Loucy (cell line): ENCODE measurements around the gene HRH2.
"Not testable (repeated sequence)": the region's sequence is repeated elsewhere in the genome, so short reads cannot be mapped to it uniquely, and the experiment has no call there.

Experiments
- H2AFZ ChIP-seq: fragments of 200-600 bp; sonication (generic); 2 replicates; pipeline ENCODE4 v1.6.0; 2016; ENCODE audit warnings: antibody characterized with exemption, mild to moderate bottlenecking, low read length, moderate library complexity
- H3F3A ChIP-seq: fragments of 200-600 bp; 2 replicates; pipeline ENCODE4 v1.6.0; 2016; ENCODE audit warnings: antibody characterized with exemption, low read depth, mild to moderate bottlenecking
- H3K27me3 ChIP-seq: fragments of 200-600 bp; sonication (generic); 2 replicates; pipeline ENCODE4 v1.6.1; 2014; ENCODE audit warnings: low read length, mild to moderate bottlenecking; ENCODE audit not compliant: insufficient read depth, poor library complexity, severe bottlenecking
- H3K36me3 ChIP-seq: fragments of 200-600 bp; sonication (generic); 2 replicates; pipeline ENCODE4 v1.6.1; 2016; ENCODE audit warnings: low read length; ENCODE audit not compliant: insufficient read depth
- H3K4me1 ChIP-seq: fragments of 200-600 bp; sonication (generic); 2 replicates; pipeline ENCODE4 v1.5.1; 2014; ENCODE audit warnings: low read length, mild to moderate bottlenecking; ENCODE audit not compliant: insufficient read depth, poor library complexity, severe bottlenecking
- H3K4me2 ChIP-seq: fragments of 200-600 bp; sonication (generic); 2 replicates; pipeline ENCODE4 v1.6.0; 2014; ENCODE audit warnings: antibody characterized with exemption, low read length, low read depth, mild to moderate bottlenecking; ENCODE audit not compliant: poor library complexity, severe bottlenecking
- H3K4me3 ChIP-seq: fragments of 200-600 bp; sonication (generic); 2 replicates; pipeline ENCODE4 v1.5.1; 2014; ENCODE audit warnings: low read length, mild to moderate bottlenecking, mixed read lengths; ENCODE audit not compliant: poor library complexity, severe bottlenecking
- H3K79me2 ChIP-seq: fragments of 200-600 bp; sonication (generic); 2 replicates; pipeline ENCODE4 v1.6.1; 2014; ENCODE audit warnings: low read length; ENCODE audit not compliant: insufficient read depth
- H3K9ac ChIP-seq: fragments of 200-600 bp; sonication (generic); 2 replicates; pipeline ENCODE4 v1.6.0; 2014; ENCODE audit warnings: mild to moderate bottlenecking, low read depth, low read length, moderate library complexity; ENCODE audit not compliant: poor library complexity, severe bottlenecking
- H3K9me2 ChIP-seq: fragments of 200-600 bp; sonication (generic); replicated peaks from 2 replicates; pipeline ENCODE4 v1.6.1; 2016; ENCODE audit warnings: low read depth, low read length, mixed read lengths
- H3K9me3 ChIP-seq: fragments of 200-600 bp; sonication (generic); 2 replicates; pipeline ENCODE4 v1.6.1; 2014; ENCODE audit warnings: mild to moderate bottlenecking, antibody characterized with exemption, low read length, low read depth; ENCODE audit not compliant: insufficient read depth
- H4K20me1 ChIP-seq: fragments of 200-600 bp; sonication (generic); 2 replicates; pipeline ENCODE4 v1.6.0; 2014; ENCODE audit warnings: antibody characterized with exemption, low read length, mild to moderate bottlenecking; ENCODE audit not compliant: insufficient read depth, poor library complexity, severe bottlenecking
- EZH2phosphoT487 ChIP-seq: fragments of 200-600 bp; IDR thresholded peaks from 2 replicates; pipeline ENCODE4 v1.6.1; 2018; ENCODE audit warnings: antibody characterized with exemption, mild to moderate bottlenecking, moderate library complexity, borderline replicate concordance
- TF ChIP-seq, protein P1 (sequence below): fragments of 200-600 bp; sonication (generic); conservative IDR thresholded peaks from 2 replicates; pipeline ENCODE4 v1.5.1; 2014; ENCODE audit warnings: mild to moderate bottlenecking, antibody characterized with exemption, low read length

Gene HRH2

DNA sequence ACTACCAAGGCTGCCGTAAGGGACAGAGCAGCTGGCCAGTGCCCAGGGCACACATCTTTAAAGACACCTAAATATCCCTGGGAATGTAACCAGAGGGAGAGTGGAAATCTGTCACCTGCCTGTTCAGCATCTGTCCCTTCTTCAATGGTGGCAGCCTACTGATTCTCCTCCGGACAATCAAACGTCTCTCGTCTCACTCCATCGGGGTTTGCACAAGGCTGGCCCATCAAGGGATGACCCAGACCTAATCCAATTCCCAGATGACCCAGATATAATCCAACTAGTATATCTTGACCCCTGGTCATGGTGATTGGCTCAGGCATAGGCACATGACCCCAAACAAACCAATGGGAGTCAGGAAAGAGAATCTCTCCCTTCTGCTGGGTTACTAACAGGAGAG, 93.5 kb downstream of the HRH2 start:
- no peak overlapping the region for H3K4me3 ChIP-seq
- no peak overlapping the region for H3K4me2 ChIP-seq
- H3K36me3 ChIP-seq = no peaks in the 10 kb centered on the region
- no peaks in the 10 kb centered on the region for H3K9me3 ChIP-seq
- no peaks in the 10 kb centered on the region for H3K79me2 ChIP-seq
- TF ChIP-seq EZH2phosphoT487 = no peak
- TF ChIP-seq, protein P1, sequence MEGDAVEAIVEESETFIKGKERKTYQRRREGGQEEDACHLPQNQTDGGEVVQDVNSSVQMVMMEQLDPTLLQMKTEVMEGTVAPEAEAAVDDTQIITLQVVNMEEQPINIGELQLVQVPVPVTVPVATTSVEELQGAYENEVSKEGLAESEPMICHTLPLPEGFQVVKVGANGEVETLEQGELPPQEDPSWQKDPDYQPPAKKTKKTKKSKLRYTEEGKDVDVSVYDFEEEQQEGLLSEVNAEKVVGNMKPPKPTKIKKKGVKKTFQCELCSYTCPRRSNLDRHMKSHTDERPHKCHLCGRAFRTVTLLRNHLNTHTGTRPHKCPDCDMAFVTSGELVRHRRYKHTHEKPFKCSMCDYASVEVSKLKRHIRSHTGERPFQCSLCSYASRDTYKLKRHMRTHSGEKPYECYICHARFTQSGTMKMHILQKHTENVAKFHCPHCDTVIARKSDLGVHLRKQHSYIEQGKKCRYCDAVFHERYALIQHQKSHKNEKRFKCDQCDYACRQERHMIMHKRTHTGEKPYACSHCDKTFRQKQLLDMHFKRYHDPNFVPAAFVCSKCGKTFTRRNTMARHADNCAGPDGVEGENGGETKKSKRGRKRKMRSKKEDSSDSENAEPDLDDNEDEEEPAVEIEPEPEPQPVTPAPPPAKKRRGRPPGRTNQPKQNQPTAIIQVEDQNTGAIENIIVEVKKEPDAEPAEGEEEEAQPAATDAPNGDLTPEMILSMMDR = no peak
- no peak overlapping the region for H2AFZ ChIP-seq
- H4K20me1 ChIP-seq = no peaks in the 10 kb centered on the region
- H3F3A ChIP-seq = no peaks in the 10 kb centered on the region
- H3K9me2 ChIP-seq = no peaks in the 10 kb centered on the region
- H3K27me3 ChIP-seq = no peaks in the 10 kb centered on the region
- H3K4me1 ChIP-seq = no peaks in the 10 kb centered on the region
- H3K9ac ChIP-seq = no peak overlapping the region

DNA sequence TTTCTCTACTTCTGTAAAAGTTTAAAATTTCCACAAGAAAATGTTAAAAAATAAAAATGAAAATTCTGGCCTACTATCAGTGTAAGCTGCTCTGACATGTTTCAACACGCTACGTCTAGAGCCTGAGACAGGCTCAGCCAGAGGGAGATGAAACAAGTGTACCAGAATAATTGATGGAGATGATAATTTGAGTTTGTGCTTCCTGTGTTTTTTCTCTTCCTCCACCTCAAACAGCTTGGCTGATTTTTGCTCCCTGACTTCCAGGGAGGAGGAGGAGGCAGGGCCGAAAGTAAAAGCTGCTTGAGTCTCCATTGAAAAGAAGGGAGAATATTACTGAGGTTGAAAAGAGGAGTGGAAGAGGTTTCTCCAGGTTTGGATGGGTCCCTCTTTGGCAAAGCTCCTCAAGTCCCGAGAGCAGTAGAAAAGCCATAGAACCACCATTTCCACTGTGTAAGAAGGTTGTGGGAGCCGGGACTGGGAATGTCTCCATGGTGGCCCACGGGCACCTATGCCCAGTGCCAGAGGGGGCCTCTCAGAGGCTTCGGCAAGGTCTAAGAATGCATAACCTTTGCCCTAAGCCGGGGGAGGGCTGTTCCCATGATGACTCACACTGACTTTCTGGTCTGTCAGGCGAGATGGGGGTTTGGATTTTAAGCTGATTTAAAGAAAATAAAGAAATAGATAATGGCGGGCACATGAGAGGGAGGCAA, 95.1 kb downstream of the HRH2 start:
- Histone ChIP-seq H3K4me3 (no peak overlapping the region), H2AFZ (no peak overlapping the region), H3K27me3 (no peaks in the 10 kb centered on the region), H4K20me1 (no peaks in the 10 kb centered on the region), H3K9ac (no peak overlapping the region), H3K4me2 (no peak overlapping the region), H3F3A (no peaks in the 10 kb centered on the region), H3K9me3 (no peaks in the 10 kb centered on the region), H3K36me3 (no peaks in the 10 kb centered on the region), H3K79me2 (no peaks in the 10 kb centered on the region), H3K9me2 (no peaks in the 10 kb centered on the region), H3K4me1 (no peaks in the 10 kb centered on the region)
- TF ChIP-seq, protein P1 = no peak
- TF ChIP-seq EZH2phosphoT487 = no peak

DNA sequence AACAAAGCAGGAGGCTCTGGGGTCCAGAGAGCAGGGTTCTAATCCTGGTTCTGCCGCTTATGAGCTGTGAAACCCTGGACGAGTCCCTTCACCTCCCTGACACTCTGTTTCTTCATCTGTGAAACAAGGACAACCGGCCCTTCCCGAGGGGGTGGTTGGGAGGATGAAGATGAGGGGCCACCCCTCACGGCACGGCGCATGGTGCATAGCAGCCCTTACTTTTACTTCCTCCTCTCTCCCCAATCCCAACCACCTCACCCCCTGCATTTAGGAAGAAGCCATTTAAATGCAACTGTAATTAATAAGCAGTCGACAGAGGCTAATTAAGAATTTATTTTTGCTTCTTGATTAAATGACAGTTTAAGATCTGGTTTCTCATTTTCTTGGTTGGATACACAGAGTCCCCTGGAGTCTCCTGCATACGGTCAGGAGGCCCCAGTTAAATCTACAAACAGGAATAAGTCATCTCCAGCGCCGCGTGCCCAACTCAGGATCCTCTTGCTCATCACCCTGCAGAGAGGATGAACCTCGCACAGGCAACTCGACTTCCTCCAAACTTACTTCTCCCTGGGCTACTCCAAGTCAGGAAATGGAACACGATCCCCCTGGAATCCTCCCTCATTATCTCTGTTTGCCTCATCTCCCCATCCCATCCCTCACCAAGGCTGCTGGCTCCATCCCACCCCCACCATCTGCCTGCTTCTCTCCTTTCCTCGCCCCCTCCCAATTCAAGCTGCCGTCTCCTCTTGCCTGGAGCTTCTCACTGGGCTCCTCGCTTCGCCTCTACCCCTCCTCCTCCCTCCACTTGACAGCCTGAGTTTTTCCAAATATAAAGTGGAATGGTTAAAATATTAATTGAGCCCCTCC, 95.9 kb downstream of the HRH2 start:
- TF ChIP-seq, protein P1 = no peak
- TF ChIP-seq EZH2phosphoT487 = no peak
- H3K9me3 ChIP-seq = no peaks in the 10 kb centered on the region
- H3K4me2 ChIP-seq = no peak overlapping the region
- no peaks in the 10 kb centered on the region for H3K9me2 ChIP-seq
- H3F3A ChIP-seq = no peaks in the 10 kb centered on the region
- H3K79me2 ChIP-seq = no peaks in the 10 kb centered on the region
- no peak overlapping the region for H3K9ac ChIP-seq
- H3K36me3 ChIP-seq = no peaks in the 10 kb centered on the region
- H3K4me3 ChIP-seq = no peak overlapping the region
- H2AFZ ChIP-seq = no peak overlapping the region
- no peaks in the 10 kb centered on the region for H4K20me1 ChIP-seq
- H3K4me1 ChIP-seq = no peaks in the 10 kb centered on the region
- H3K27me3 ChIP-seq = no peaks in the 10 kb centered on the region

DNA sequence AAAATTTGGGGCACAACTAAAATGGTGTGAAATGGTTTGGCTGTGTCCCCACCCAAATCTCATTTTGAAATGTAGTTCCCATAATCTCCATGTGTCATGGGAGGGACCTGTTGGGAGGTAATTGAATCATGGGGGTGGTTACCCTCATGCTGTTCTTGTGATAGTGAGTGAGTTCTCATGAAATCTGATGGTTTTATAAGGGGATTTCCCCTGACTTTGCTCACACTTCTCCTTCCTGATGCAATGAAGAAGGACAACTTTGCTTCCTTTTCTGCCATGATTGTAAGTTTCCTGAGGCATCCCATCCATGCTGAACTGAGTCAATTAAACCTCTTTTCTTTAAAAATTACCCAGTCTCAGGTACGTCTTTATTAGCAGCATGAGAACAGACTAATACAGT, 102.1 kb downstream of the HRH2 start:
- not testable (repeated sequence) for H3K4me1 ChIP-seq, H2AFZ ChIP-seq, H3F3A ChIP-seq, H4K20me1 ChIP-seq, H3K9me3 ChIP-seq, H3K4me2 ChIP-seq, H3K36me3 ChIP-seq, H3K27me3 ChIP-seq, H3K79me2 ChIP-seq, H3K9ac ChIP-seq, H3K4me3 ChIP-seq, H3K9me2 ChIP-seq
